ENCODE measurements around the gene PLPPR1. TPM values are rescaled to one million over a fixed set of nuclear protein-coding genes. Genes with fewer than 3 reads are reported as not detected.
A peak's percentile ranks its signal among the peaks of the same experiment; 100 is the strongest.

Gene PLPPR1
- total and polyA plus RNA-seq, 12 donors, result 0.08 to 19.7 (median 0.20) TPM; not detected in 7

DNA sequence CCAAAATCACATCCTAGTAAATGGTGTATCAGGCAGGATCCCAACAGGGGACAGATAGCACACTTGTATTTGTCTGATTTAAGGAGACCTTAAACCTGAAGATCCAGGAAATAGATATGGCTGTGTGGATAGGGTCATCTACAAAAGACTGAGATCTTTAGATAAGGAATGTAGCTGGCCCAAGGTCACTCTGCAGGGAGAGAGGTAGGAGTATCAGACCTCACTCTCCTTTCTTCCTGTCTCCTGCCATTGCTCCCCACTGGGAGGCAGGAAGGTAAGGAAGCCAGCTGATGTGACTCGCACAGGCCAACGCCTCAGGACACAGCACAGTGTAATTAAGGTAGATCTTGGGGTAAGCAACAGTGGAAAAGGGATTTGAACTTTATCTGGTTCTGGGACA is 85.8 kb downstream of the PLPPR1 start:
- H3K4me1 ChIP-seq (replicated peaks in 1 of 2), result no peaks in the 10 kb centered on the region
- peaks cover 4% of the 10 kb centered on the region for H3K27me3 ChIP-seq
- no peaks in the 10 kb centered on the region for H3K36me3 ChIP-seq (replicated peaks in 1 of 2)
- no peak overlapping the region for H3K27ac ChIP-seq
- H3K4me3 ChIP-seq, result no peak overlapping the region
- no peaks in the 10 kb centered on the region for H3K9me3 ChIP-seq (replicated peaks in 1 of 3)
- intact Hi-C loops (cut with DNase I), result no loop called here
- DNase-seq, result no peak
- no peak for TF ChIP-seq POLR2A (IDR thresholded peaks at IDR 0.05)
- TF ChIP-seq, protein P1, sequence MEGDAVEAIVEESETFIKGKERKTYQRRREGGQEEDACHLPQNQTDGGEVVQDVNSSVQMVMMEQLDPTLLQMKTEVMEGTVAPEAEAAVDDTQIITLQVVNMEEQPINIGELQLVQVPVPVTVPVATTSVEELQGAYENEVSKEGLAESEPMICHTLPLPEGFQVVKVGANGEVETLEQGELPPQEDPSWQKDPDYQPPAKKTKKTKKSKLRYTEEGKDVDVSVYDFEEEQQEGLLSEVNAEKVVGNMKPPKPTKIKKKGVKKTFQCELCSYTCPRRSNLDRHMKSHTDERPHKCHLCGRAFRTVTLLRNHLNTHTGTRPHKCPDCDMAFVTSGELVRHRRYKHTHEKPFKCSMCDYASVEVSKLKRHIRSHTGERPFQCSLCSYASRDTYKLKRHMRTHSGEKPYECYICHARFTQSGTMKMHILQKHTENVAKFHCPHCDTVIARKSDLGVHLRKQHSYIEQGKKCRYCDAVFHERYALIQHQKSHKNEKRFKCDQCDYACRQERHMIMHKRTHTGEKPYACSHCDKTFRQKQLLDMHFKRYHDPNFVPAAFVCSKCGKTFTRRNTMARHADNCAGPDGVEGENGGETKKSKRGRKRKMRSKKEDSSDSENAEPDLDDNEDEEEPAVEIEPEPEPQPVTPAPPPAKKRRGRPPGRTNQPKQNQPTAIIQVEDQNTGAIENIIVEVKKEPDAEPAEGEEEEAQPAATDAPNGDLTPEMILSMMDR (IDR thresholded peaks at IDR 0.05), result no peak
- whole genome bisulfite sequencing, 4 donors, result 33 to 85% (median 58%) methylated on average over 2 of the region's 2 CpGs

DNA sequence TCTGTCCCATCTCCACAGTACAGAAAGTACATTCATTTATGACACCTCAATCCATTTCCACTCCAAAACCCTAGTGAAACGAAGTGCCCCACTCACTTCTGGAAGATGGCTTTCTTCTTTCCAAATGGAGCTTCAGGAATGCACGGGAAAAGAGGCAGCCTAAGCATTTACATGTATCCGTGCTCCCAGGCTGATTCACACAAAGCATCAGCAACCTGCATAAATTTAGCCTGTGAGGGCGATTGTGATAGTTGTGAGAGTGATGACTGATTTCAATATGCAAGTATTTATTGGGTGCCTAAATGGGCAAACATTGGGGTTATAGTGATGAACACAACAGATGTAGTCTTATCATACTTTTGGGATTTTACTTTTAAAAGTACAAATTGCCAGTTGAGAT is 86.6 kb downstream of the PLPPR1 start:
- DNase-seq, result no peak
- Histone ChIP-seq H3K4me1 (replicated peaks in 1 of 2) (no peaks in the 10 kb centered on the region), H3K4me3 (no peak overlapping the region), H3K27ac (no peak overlapping the region), H3K9me3 (replicated peaks in 1 of 3) (no peaks in the 10 kb centered on the region), H3K27me3 (peaks cover 4% of the 10 kb centered on the region), H3K36me3 (replicated peaks in 1 of 2) (no peaks in the 10 kb centered on the region)
- WGBS, 4 donors, result 56 to 62% (median 58%) methylated on average over 4 of the region's 4 CpGs
- intact Hi-C loops (cut with DNase I), result loop anchor here in 1 of 2 donors (5.0 kb wide), 1 partner anchor 122 kb away; no protein-coding TSS in a partner anchor
- TF ChIP-seq, protein P1 (IDR thresholded peaks at IDR 0.05), result no peak
- TF ChIP-seq POLR2A (IDR thresholded peaks at IDR 0.05), result no peak

DNA sequence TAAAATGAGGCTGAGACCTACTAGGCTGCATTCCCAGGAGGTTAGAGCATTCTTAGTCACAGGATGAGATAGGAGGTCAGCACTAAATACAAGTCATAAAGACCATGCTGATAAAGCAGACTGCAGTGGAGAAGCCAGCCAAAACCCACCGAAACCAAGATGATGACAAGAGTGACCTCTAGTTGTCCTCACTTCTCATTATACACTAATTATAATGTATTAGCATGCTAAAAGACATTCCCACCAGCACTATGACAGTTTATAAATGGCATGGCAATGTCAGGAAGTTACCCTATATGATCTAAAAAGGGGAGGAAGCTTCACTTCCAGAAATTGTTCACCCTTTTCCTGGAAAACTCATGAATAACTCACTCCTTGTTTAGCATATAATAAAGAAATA is 88.6 kb downstream of the PLPPR1 start:
- H3K4me1 ChIP-seq (replicated peaks in 1 of 2), result peaks cover 0 to 4% of the 10 kb centered on the region in 2 donors
- no peaks in the 10 kb centered on the region for H3K36me3 ChIP-seq (replicated peaks in 1 of 2)
- H3K27ac ChIP-seq, result no peak overlapping the region
- WGBS, 4 donors, result 23 to 31% (median 28%) methylated on average over 1 of the region's 1 CpG
- intact Hi-C loops (cut with DNase I), result loop anchor here in 1 of 2 donors (5.0 kb wide), 1 partner anchor 120 kb away; no protein-coding TSS in a partner anchor
- no peak overlapping the region for H3K4me3 ChIP-seq
- peaks cover 4% of the 10 kb centered on the region for H3K27me3 ChIP-seq
- no peaks in the 10 kb centered on the region for H3K9me3 ChIP-seq (replicated peaks in 1 of 3)
- no peak for DNase-seq
- TF ChIP-seq, protein P1 (IDR thresholded peaks at IDR 0.05), result no peak
- no peak for TF ChIP-seq POLR2A (IDR thresholded peaks at IDR 0.05)

DNA sequence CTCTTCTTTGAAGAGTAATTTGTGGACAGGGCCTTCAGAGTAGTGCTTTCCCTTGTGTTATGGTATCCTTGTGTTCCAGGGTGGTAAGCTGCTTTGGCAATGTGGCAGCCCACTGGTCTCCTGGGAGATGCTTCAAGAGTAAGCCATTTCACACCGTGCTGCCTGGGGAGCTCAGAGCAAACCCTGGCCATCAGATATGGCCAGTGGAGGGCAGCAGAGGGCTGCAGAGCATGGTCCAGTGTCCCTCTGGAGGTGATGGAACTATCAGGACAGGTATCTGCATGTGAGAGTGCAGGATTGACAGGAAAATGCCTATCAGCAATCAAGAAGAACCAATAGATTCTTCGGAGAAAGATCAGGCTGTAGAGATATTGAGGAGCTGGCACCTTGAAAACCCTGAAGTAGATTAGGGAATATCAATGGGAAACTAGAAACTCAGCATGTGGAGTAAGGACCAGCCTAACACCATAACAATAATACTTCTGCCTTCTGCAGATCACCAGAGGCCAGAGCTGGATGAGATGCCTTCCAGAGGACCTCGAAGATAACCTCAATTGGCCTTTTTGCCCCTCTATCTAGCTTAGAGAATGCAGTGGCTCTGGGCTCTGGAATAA is 90.8 kb downstream of the PLPPR1 start:
- no peaks in the 10 kb centered on the region for H3K36me3 ChIP-seq (replicated peaks in 1 of 2)
- peaks cover 0 to 4% of the 10 kb centered on the region in 2 donors for H3K4me1 ChIP-seq (replicated peaks in 1 of 2)
- H3K4me3 ChIP-seq, result no peak overlapping the region
- DNase-seq, result peak; percentile 30 to 78 (median 62)
- intact Hi-C loops (cut with DNase I), result loop anchor here in 1 of 2 donors (5.0 kb wide), 1 partner anchor 118 kb away; no protein-coding TSS in a partner anchor
- H3K9me3 ChIP-seq (replicated peaks in 1 of 3), result no peaks in the 10 kb centered on the region
- H3K27me3 ChIP-seq, result peaks cover 4% of the 10 kb centered on the region
- TF ChIP-seq, protein P1 (IDR thresholded peaks at IDR 0.05), result peak; percentile 66 to 76 (median 72)
- no peak for TF ChIP-seq POLR2A (IDR thresholded peaks at IDR 0.05)
- WGBS, 4 donors, result 30 to 37% (median 31%) methylated on average over 3 of the region's 3 CpGs
- no peak overlapping the region for H3K27ac ChIP-seq
